Glutamatergic neuron (in vitro differentiated cells): ENCODE measurements around the gene FNDC3B. TPM values are rescaled to one million over a fixed set of nuclear protein-coding genes. Genes with fewer than 3 reads are reported as not detected.

Experiments
- DNase-seq: peaks from one replicate; pipeline ENCODE4 v3.0.0; 2022
- H3K27ac Mint-ChIP-seq: one replicate; pipeline ENCODE4 v1.8.0; 2020; ENCODE audit warnings: mild to moderate bottlenecking, mixed read lengths, inconsistent platforms; ENCODE audit not compliant: unreplicated experiment
- H3K27me3 Mint-ChIP-seq: one replicate; pipeline ENCODE4 v1.8.0; 2020; ENCODE audit warnings: mild to moderate bottlenecking, moderate library complexity, mixed read lengths, inconsistent platforms; ENCODE audit not compliant: unreplicated experiment
- H3K36me3 Mint-ChIP-seq: one replicate; pipeline ENCODE4 v1.8.0; 2020; ENCODE audit warnings: mild to moderate bottlenecking, mixed read lengths, inconsistent platforms; ENCODE audit not compliant: unreplicated experiment
- H3K4me1 Mint-ChIP-seq: one replicate; pipeline ENCODE4 v1.8.0; 2020; ENCODE audit warnings: mild to moderate bottlenecking, low read depth, mixed read lengths, inconsistent platforms; ENCODE audit not compliant: unreplicated experiment
- H3K4me3 Mint-ChIP-seq: one replicate; pipeline ENCODE4 v1.8.0; 2020; ENCODE audit warnings: mild to moderate bottlenecking, mixed read lengths, inconsistent platforms; ENCODE audit not compliant: unreplicated experiment
- H3K9me3 Mint-ChIP-seq: one replicate; pipeline ENCODE4 v1.8.0; 2020; ENCODE audit warnings: mild to moderate bottlenecking, moderate library complexity, mixed read lengths, inconsistent platforms; ENCODE audit not compliant: unreplicated experiment
- CTCF ChIP-seq: fragments of 200-600 bp; sonication (generic); IDR thresholded peaks from one replicate; pipeline ENCODE4 v1.5.0; 2021; ENCODE audit not compliant: partially characterized antibody, unreplicated experiment
- total RNA-seq: library from RNA; stranded (reverse); fragmentation: NEBNext Ultra II Directional; extraction: Animal tissue kit (Norgen Biotek cat#: 25700); gene quantifications from one replicate; pipeline ENCODE4 v1.2.1, GENCODE V29; 2021; ENCODE audit not compliant: unreplicated experiment

The FNDC3B gene
- total RNA-seq, 1 donor from 2014 or later: 11.7 TPM

GRCh38 chr3:172356427-172356826, 317.0 kb downstream of the FNDC3B start:
- Mint-ChIP-seq H3K27me3 (no peaks in the 10 kb centered on the region), H3K4me3 (no peak overlapping the region), H3K36me3 (no peaks in the 10 kb centered on the region), H3K4me1 (no peaks in the 10 kb centered on the region), H3K27ac (no peak overlapping the region), H3K9me3 (no peaks in the 10 kb centered on the region)
- no peak for TF ChIP-seq CTCF
- DNase-seq: no peak

GRCh38 chr3:172357850-172358754, 318.7 kb downstream of the FNDC3B start:
- no peak for DNase-seq
- Mint-ChIP-seq H3K4me3 (no peak overlapping the region), H3K36me3 (no peaks in the 10 kb centered on the region), H3K4me1 (no peaks in the 10 kb centered on the region), H3K9me3 (no peaks in the 10 kb centered on the region), H3K27me3 (no peaks in the 10 kb centered on the region), H3K27ac (no peak overlapping the region)
- no peak for TF ChIP-seq CTCF

- Mint-ChIP-seq H3K36me3 (no peaks in the 10 kb centered on the region), H3K9me3 (no peaks in the 10 kb centered on the region), H3K4me1 (no peaks in the 10 kb centered on the region), H3K27me3 (no peaks in the 10 kb centered on the region), H3K27ac (no peak overlapping the region), H3K4me3 (no peak overlapping the region)
- TF ChIP-seq CTCF: no peak
- no peak for DNase-seq
Measured at GRCh38 chr3:172359231-172359630, 319.9 kb downstream of the FNDC3B start.

GRCh38 chr3:172359996-172360395, 320.6 kb downstream of the FNDC3B start:
- no peaks in the 10 kb centered on the region for H3K36me3 Mint-ChIP-seq
- H3K4me3 Mint-ChIP-seq: no peak overlapping the region
- no peaks in the 10 kb centered on the region for H3K27me3 Mint-ChIP-seq
- DNase-seq: no peak
- no peak overlapping the region for H3K27ac Mint-ChIP-seq
- H3K9me3 Mint-ChIP-seq: no peaks in the 10 kb centered on the region
- no peak for TF ChIP-seq CTCF
- no peaks in the 10 kb centered on the region for H3K4me1 Mint-ChIP-seq

GRCh38 chr3:172362583-172362982, 323.2 kb downstream of the FNDC3B start:
- Mint-ChIP-seq H3K36me3 (no peaks in the 10 kb centered on the region), H3K27ac (no peak overlapping the region), H3K9me3 (no peaks in the 10 kb centered on the region), H3K4me3 (no peak overlapping the region), H3K4me1 (no peaks in the 10 kb centered on the region), H3K27me3 (no peaks in the 10 kb centered on the region)
- no peak for DNase-seq
- no peak for TF ChIP-seq CTCF
